GM19372 (cell line): ENCODE measurements around the gene RFNG.

Source experiments
- ATAC-seq: cut with Tn5 transposase; IDR thresholded peaks from one replicate; pipeline ENCODE4 v1.9.1; 2021; ENCODE audit warnings: mild to moderate bottlenecking, low read depth, moderate library complexity; ENCODE audit not compliant: unreplicated experiment

RFNG gene

GRCh38 chr17:82078433-82078832, 26.8 kb upstream of the RFNG start:
- no peak for ATAC-seq

- ATAC-seq, result no peak
Observed at GRCh38 chr17:82077617-82078358, 26.2 kb upstream of the RFNG start.

- ATAC-seq, result no peak
Observed at GRCh38 chr17:82076785-82077591, 25.4 kb upstream of the RFNG start.

GRCh38 chr17:82076018-82076784, 24.6 kb upstream of the RFNG start:
- ATAC-seq, result no peak

GRCh38 chr17:82073446-82073845, 21.8 kb upstream of the RFNG start:
- no peak for ATAC-seq

GRCh38 chr17:82072827-82073226, 21.2 kb upstream of the RFNG start:
- no peak for ATAC-seq

- no peak for ATAC-seq
Observed at GRCh38 chr17:82070611-82071010, 19.0 kb upstream of the RFNG start.

GRCh38 chr17:82065638-82066303, 14.2 kb upstream of the RFNG start, which contains the start of gene DUS1L:
Gene DUS1L (minus strand): TSS chr17:82065804. CDS start chr17:82065059, 745 bp downstream.
- ATAC-seq, result peak; percentile 74

- ATAC-seq, result peak; percentile 22
Observed at GRCh38 chr17:82065193-82065637, 13.6 kb upstream of the RFNG start.

GRCh38 chr17:82064433-82065192, 13.0 kb upstream of the RFNG start:
- ATAC-seq, result no peak

GRCh38 chr17:82063424-82064415, 12.1 kb upstream of the RFNG start:
- no peak for ATAC-seq

- ATAC-seq, result no peak
Observed at GRCh38 chr17:82062984-82063368, 11.4 kb upstream of the RFNG start.

GRCh38 chr17:82062076-82062983, 10.7 kb upstream of the RFNG start:
- no peak for ATAC-seq

- ATAC-seq, result no peak
Observed at GRCh38 chr17:82061047-82061925, 9.7 kb upstream of the RFNG start.

- no peak for ATAC-seq
Observed at GRCh38 chr17:82060614-82061013, 9.0 kb upstream of the RFNG start.

- no peak for ATAC-seq
Observed at GRCh38 chr17:82060001-82060380, 8.4 kb upstream of the RFNG start.
